ENCODE results near the gene GPR39.

GRCh38 chr2:132549935-132550670 is 133.5 kb downstream of the GPR39 start:
- TF ChIP-seq CTCF (IDR thresholded peaks at IDR 0.05; ENCODE audit: low read length), result no peak
- no peak for TF ChIP-seq EZH2 (optimal IDR thresholded peaks at IDR 0.05; ENCODE audit: low read depth, low read length)
- TF ChIP-seq EZH2phosphoT487 (IDR thresholded peaks at IDR 0.05; ENCODE audit: low read length), result no peak
